WTC11 (cell line): Measurements from ENCODE around the gene TCP11L2. TPM values are rescaled to one million over a fixed set of nuclear protein-coding genes. Genes with fewer than 3 reads are reported as not detected.

Source experiments
- ATAC-seq: fragments of 200-7000 bp; cut with Tn5 transposase; 2 replicates; pipeline ENCODE4 v1.10.0; 2021; ENCODE audit warnings: mild to moderate bottlenecking, moderate library complexity
- CTCF ChIA-PET: fragments of 300-600 bp; sonication (Branson Sonifier 250); formaldehyde crosslinking; loops from one replicate; lab custom pipeline; 2021; ENCODE audit warnings: antibody characterized with exemption; lab: Charles Lee
- POLR2A ChIA-PET: fragments of 350-600 bp; sonication (Branson Sonifier 250); formaldehyde crosslinking; loops from one replicate; lab custom pipeline; 2021; ENCODE audit warnings: antibody characterized with exemption; lab: Charles Lee
- DNase-seq: peaks from one replicate; pipeline ENCODE4 v3.0.0; 2021; ENCODE audit warnings: low spot score
- H3K27ac Mint-ChIP-seq: 2 replicates; pipeline ENCODE4 v1.8.0; 2021; ENCODE audit warnings: mixed read lengths
- H3K27me3 Mint-ChIP-seq: 2 replicates; pipeline ENCODE4 v1.8.0; 2021; ENCODE audit warnings: low read depth, mild to moderate bottlenecking, moderate library complexity, mixed read lengths
- H3K36me3 Mint-ChIP-seq: 2 replicates; pipeline ENCODE4 v1.8.0; 2021; ENCODE audit warnings: mixed read lengths
- H3K4me1 Mint-ChIP-seq: 2 replicates; pipeline ENCODE4 v1.8.0; 2022; ENCODE audit warnings: mixed read lengths
- H3K4me3 Mint-ChIP-seq: 2 replicates; pipeline ENCODE4 v1.8.0; 2021; ENCODE audit warnings: mild to moderate bottlenecking, moderate library complexity, mixed read lengths
- H3K9me3 Mint-ChIP-seq: 2 replicates; pipeline ENCODE4 v1.8.0; 2021; ENCODE audit warnings: mixed read lengths
- CREB1 ChIP-seq: sonication (generic); formaldehyde crosslinking; IDR thresholded peaks from 2 replicates; pipeline ENCODE4 v1.8.0; 2023; ENCODE audit warnings: mild to moderate bottlenecking, missing genetic modification reagents
- FOXJ3 ChIP-seq: sonication (generic); formaldehyde crosslinking; IDR thresholded peaks from 2 replicates; pipeline ENCODE4 v1.9.0; 2021; ENCODE audit warnings: missing genetic modification reagents, mild to moderate bottlenecking, borderline replicate concordance
- JAZF1 ChIP-seq: fragments of 250-450 bp; sonication (Bioruptor Pico); IDR thresholded peaks from 2 replicates; pipeline ENCODE4 v1.9.0; 2021; ENCODE audit warnings: moderate library complexity, mild to moderate bottlenecking, inconsistent platforms
- MYBL2 ChIP-seq: sonication (generic); formaldehyde crosslinking; IDR thresholded peaks from 2 replicates; pipeline ENCODE4 v1.8.1; 2023; ENCODE audit warnings: mild to moderate bottlenecking, moderate library complexity, missing genetic modification reagents
- NFE2L1 ChIP-seq: sonication (generic); formaldehyde crosslinking; IDR thresholded peaks from 2 replicates; pipeline ENCODE4 v1.8.1; 2023; ENCODE audit warnings: missing genetic modification reagents
- RORB ChIP-seq: fragments of 250-450 bp; sonication (Bioruptor Pico); IDR thresholded peaks from 2 replicates; pipeline ENCODE4 v1.9.0; 2021; ENCODE audit warnings: mild to moderate bottlenecking
- TCF7 ChIP-seq: sonication (generic); formaldehyde crosslinking; IDR thresholded peaks from 2 replicates; pipeline ENCODE4 v1.8.0; 2022; ENCODE audit warnings: mild to moderate bottlenecking, low read depth, missing genetic modification reagents, moderate library complexity
- TEAD4 ChIP-seq: sonication (generic); formaldehyde crosslinking; IDR thresholded peaks from 2 replicates; pipeline ENCODE4 v1.8.0; 2022; ENCODE audit warnings: mild to moderate bottlenecking, missing genetic modification reagents
- ZNF219 ChIP-seq: sonication (generic); formaldehyde crosslinking; IDR thresholded peaks from 2 replicates; pipeline ENCODE4 v1.8.0; 2023; ENCODE audit warnings: missing genetic modification reagents, mild to moderate bottlenecking, borderline replicate concordance
- ZNF416 ChIP-seq: fragments of 250-450 bp; sonication (Bioruptor Pico); IDR thresholded peaks from 2 replicates; pipeline ENCODE4 v1.9.0; 2021; ENCODE audit warnings: mild to moderate bottlenecking, inconsistent platforms
- total RNA-seq: library from RNA; stranded (reverse); gene quantifications from 3 replicates; pipeline ENCODE4 v1.2.3, GENCODE V29; 2021
- TF ChIP-seq, protein P1 (sequence below): sonication (generic); formaldehyde crosslinking; IDR thresholded peaks from 2 replicates; pipeline ENCODE4 v1.8.1; 2023; ENCODE audit warnings: mild to moderate bottlenecking, missing genetic modification reagents
- TF ChIP-seq, protein P2 (sequence below): sonication (generic); formaldehyde crosslinking; IDR thresholded peaks from 2 replicates; pipeline ENCODE4 v1.8.1; 2022; ENCODE audit warnings: low read depth, mild to moderate bottlenecking, moderate library complexity, missing genetic modification reagents, borderline replicate concordance
- TF ChIP-seq, protein P3 (sequence below): fragments of 250-450 bp; sonication (Bioruptor Pico); IDR thresholded peaks from 2 replicates; pipeline ENCODE4 v1.9.0; 2021; ENCODE audit warnings: mild to moderate bottlenecking, borderline replicate concordance
- TF ChIP-seq, protein P4 (sequence below): fragments of 250-450 bp; sonication (Bioruptor Pico); conservative IDR thresholded peaks from 2 replicates; pipeline ENCODE4 v1.9.0; 2021; ENCODE audit warnings: mild to moderate bottlenecking
- TF ChIP-seq, protein P5 (sequence below): sonication (generic); formaldehyde crosslinking; IDR thresholded peaks from 2 replicates; pipeline ENCODE4 v1.8.0; 2023; ENCODE audit warnings: mild to moderate bottlenecking, missing genetic modification reagents
- TF ChIP-seq, protein P6 (sequence below): sonication (generic); formaldehyde crosslinking; IDR thresholded peaks from 2 replicates; pipeline ENCODE4 v1.8.1; 2023; ENCODE audit warnings: mild to moderate bottlenecking, missing genetic modification reagents

TCP11L2 gene
- total RNA-seq, 1 experiment from 2014 or later: 12.3 TPM

DNA sequence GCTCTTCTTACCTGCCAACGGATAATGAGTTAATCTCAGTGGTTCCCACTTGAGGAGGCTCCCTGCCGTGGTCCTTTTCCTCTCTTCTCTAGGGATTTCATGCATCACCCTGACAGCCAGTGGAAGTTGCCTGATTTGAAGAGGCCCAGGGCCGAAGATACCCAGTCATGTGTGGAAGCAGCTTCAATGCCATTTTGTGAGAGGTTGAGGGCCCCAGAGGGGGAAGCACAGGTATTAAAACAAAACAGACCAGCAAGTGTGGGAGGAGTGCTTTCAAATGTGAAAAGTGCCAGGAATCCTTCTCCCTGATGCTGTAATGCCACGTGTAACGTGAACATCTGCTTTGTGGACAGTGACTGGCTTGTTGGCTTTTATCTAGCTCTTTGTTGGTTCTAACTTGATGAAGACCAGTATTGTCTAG, 1.5 kb downstream of the TCP11L2 start:
- H3K9me3 Mint-ChIP-seq: no peaks in the 10 kb centered on the region
- H3K36me3 Mint-ChIP-seq: no peaks in the 10 kb centered on the region
- no peak overlapping the region for H3K27ac Mint-ChIP-seq
- ATAC-seq (no peak), DNase-seq (no peak)
- H3K4me1 Mint-ChIP-seq: peaks cover 32% of the 10 kb centered on the region
- CTCF ChIA-PET: interaction anchor here (1.2 to 3.2 kb wide), 2 partner anchors 22 to 54 kb away, joined by 6 to 11 read pairs; partner anchors contain the start of gene POLR3B
- H3K27me3 Mint-ChIP-seq: no peaks in the 10 kb centered on the region
- peak overlapping the region; percentile 86 for H3K4me3 Mint-ChIP-seq
- POLR2A ChIA-PET: no interaction called here
- no peak for TF ChIP-seq FOXJ3 (CRISPR knock-in tag)
- TF ChIP-seq, protein P1, sequence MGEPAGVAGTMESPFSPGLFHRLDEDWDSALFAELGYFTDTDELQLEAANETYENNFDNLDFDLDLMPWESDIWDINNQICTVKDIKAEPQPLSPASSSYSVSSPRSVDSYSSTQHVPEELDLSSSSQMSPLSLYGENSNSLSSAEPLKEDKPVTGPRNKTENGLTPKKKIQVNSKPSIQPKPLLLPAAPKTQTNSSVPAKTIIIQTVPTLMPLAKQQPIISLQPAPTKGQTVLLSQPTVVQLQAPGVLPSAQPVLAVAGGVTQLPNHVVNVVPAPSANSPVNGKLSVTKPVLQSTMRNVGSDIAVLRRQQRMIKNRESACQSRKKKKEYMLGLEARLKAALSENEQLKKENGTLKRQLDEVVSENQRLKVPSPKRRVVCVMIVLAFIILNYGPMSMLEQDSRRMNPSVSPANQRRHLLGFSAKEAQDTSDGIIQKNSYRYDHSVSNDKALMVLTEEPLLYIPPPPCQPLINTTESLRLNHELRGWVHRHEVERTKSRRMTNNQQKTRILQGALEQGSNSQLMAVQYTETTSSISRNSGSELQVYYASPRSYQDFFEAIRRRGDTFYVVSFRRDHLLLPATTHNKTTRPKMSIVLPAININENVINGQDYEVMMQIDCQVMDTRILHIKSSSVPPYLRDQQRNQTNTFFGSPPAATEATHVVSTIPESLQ (CRISPR knock-in tag): no peak
- TF ChIP-seq, protein P2, sequence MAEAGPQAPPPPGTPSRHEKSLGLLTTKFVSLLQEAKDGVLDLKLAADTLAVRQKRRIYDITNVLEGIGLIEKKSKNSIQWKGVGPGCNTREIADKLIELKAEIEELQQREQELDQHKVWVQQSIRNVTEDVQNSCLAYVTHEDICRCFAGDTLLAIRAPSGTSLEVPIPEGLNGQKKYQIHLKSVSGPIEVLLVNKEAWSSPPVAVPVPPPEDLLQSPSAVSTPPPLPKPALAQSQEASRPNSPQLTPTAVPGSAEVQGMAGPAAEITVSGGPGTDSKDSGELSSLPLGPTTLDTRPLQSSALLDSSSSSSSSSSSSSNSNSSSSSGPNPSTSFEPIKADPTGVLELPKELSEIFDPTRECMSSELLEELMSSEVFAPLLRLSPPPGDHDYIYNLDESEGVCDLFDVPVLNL (CRISPR knock-in tag): no peak
- TF ChIP-seq RORB (CRISPR knock-in tag): no peak
- TF ChIP-seq, protein P3, sequence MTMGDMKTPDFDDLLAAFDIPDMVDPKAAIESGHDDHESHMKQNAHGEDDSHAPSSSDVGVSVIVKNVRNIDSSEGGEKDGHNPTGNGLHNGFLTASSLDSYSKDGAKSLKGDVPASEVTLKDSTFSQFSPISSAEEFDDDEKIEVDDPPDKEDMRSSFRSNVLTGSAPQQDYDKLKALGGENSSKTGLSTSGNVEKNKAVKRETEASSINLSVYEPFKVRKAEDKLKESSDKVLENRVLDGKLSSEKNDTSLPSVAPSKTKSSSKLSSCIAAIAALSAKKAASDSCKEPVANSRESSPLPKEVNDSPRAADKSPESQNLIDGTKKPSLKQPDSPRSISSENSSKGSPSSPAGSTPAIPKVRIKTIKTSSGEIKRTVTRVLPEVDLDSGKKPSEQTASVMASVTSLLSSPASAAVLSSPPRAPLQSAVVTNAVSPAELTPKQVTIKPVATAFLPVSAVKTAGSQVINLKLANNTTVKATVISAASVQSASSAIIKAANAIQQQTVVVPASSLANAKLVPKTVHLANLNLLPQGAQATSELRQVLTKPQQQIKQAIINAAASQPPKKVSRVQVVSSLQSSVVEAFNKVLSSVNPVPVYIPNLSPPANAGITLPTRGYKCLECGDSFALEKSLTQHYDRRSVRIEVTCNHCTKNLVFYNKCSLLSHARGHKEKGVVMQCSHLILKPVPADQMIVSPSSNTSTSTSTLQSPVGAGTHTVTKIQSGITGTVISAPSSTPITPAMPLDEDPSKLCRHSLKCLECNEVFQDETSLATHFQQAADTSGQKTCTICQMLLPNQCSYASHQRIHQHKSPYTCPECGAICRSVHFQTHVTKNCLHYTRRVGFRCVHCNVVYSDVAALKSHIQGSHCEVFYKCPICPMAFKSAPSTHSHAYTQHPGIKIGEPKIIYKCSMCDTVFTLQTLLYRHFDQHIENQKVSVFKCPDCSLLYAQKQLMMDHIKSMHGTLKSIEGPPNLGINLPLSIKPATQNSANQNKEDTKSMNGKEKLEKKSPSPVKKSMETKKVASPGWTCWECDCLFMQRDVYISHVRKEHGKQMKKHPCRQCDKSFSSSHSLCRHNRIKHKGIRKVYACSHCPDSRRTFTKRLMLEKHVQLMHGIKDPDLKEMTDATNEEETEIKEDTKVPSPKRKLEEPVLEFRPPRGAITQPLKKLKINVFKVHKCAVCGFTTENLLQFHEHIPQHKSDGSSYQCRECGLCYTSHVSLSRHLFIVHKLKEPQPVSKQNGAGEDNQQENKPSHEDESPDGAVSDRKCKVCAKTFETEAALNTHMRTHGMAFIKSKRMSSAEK: no peak
- TF ChIP-seq, protein P4, sequence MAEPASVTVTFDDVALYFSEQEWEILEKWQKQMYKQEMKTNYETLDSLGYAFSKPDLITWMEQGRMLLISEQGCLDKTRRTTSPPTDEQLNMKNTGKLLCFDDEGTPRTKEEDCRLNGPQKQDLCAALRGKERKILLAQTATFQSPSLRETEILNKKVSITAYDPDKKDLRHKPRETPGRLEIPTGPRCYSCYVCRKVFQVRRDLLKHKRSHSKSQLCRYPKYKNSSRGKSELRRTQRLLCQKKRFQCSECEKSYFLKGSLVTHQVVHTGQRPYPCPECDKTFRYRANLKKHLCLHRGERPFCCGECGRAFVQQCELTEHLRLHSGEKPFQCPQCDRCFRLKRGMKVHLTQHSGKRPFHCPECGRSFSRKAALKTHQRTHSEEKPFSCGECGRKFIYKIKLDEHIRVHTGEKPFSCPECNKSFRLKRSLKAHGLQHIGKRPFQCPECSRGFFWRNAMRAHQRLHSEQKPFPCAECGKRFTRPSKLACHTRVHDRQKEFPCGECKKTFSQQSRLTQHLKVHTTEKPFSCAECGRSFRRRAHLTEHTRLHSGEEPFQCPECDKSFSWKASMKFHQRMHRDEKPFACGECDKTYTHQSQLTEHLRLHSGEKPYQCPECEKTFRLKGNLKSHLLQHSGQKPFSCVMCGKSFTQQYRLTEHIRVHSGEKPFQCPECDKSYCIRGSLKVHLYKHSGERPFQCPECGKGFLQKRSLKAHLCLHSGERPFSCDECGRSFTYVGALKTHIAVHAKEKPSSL (CRISPR knock-in tag): no peak
- TF ChIP-seq NFE2L1 (CRISPR knock-in tag): no peak
- no peak for TF ChIP-seq TEAD4 (CRISPR knock-in tag)
- no peak for TF ChIP-seq MYBL2 (CRISPR knock-in tag)
- TF ChIP-seq ZNF219 (CRISPR knock-in tag): no peak

DNA sequence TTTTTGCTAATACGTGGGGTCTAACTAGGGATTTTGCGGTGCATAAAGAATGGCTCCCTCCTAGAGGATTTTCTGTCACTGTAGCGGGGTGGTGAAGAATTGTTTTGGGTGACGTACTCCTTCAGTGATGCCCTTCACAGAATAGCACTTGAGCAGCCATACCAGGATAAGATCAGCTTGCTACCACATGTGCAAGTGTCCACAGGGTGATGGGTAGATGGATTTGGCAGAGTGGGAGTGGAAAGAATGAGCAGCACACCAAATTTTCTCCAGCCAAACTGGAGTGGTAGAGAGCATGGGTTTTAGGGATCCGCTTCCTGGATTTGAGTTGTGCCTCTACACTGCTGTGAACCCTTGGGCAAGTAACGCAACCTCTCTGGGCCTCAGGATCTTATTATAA, 2.3 kb downstream of the TCP11L2 start:
- Mint-ChIP-seq H3K4me1 (peaks cover 32% of the 10 kb centered on the region), H3K9me3 (no peaks in the 10 kb centered on the region), H3K4me3 (no peak overlapping the region), H3K27ac (no peak overlapping the region), H3K36me3 (no peaks in the 10 kb centered on the region), H3K27me3 (no peaks in the 10 kb centered on the region; the same call in 1 of the 2 replicates)
- ATAC-seq: no peak
- no peak for DNase-seq
- ChIA-PET CTCF (interaction anchor here (1.0 to 3.2 kb wide), 2 partner anchors 22 kb away, joined by 5 to 11 read pairs; no protein-coding TSS in a partner anchor), POLR2A (no interaction called here)
- TF ChIP-seq, protein P5, sequence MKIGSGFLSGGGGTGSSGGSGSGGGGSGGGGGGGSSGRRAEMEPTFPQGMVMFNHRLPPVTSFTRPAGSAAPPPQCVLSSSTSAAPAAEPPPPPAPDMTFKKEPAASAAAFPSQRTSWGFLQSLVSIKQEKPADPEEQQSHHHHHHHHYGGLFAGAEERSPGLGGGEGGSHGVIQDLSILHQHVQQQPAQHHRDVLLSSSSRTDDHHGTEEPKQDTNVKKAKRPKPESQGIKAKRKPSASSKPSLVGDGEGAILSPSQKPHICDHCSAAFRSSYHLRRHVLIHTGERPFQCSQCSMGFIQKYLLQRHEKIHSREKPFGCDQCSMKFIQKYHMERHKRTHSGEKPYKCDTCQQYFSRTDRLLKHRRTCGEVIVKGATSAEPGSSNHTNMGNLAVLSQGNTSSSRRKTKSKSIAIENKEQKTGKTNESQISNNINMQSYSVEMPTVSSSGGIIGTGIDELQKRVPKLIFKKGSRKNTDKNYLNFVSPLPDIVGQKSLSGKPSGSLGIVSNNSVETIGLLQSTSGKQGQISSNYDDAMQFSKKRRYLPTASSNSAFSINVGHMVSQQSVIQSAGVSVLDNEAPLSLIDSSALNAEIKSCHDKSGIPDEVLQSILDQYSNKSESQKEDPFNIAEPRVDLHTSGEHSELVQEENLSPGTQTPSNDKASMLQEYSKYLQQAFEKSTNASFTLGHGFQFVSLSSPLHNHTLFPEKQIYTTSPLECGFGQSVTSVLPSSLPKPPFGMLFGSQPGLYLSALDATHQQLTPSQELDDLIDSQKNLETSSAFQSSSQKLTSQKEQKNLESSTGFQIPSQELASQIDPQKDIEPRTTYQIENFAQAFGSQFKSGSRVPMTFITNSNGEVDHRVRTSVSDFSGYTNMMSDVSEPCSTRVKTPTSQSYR (CRISPR knock-in tag): no peak
- TF ChIP-seq, protein P6, sequence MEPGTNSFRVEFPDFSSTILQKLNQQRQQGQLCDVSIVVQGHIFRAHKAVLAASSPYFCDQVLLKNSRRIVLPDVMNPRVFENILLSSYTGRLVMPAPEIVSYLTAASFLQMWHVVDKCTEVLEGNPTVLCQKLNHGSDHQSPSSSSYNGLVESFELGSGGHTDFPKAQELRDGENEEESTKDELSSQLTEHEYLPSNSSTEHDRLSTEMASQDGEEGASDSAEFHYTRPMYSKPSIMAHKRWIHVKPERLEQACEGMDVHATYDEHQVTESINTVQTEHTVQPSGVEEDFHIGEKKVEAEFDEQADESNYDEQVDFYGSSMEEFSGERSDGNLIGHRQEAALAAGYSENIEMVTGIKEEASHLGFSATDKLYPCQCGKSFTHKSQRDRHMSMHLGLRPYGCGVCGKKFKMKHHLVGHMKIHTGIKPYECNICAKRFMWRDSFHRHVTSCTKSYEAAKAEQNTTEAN (CRISPR knock-in tag): no peak
- TF ChIP-seq ZNF416: no peak
- TF ChIP-seq TCF7 (CRISPR knock-in tag): no peak
- no peak for TF ChIP-seq JAZF1 (CRISPR knock-in tag)
- TF ChIP-seq CREB1 (CRISPR knock-in tag): no peak
